GM18502 (cell line): ENCODE data around the gene FGF4.

ENCODE experiments used
- ATAC-seq: cut with Tn5 transposase; IDR thresholded peaks from one replicate; pipeline ENCODE4 v1.9.1; 2021; ENCODE audit warnings: mild to moderate bottlenecking; ENCODE audit not compliant: unreplicated experiment, poor library complexity

The FGF4 gene

GRCh38 chr11:69808667-69809086 lies 33.5 kb upstream of the FGF4 start:
- no peak for ATAC-seq

- ATAC-seq = no peak
Measured at GRCh38 chr11:69807106-69807815, 32.1 kb upstream of the FGF4 start.

GRCh38 chr11:69804769-69805508 lies 29.8 kb upstream of the FGF4 start:
- ATAC-seq = no peak

- ATAC-seq = no peak
Measured at GRCh38 chr11:69803604-69804218, 28.6 kb upstream of the FGF4 start.

GRCh38 chr11:69803022-69803421 lies 27.9 kb upstream of the FGF4 start:
- ATAC-seq = no peak

GRCh38 chr11:69802590-69802989 lies 27.4 kb upstream of the FGF4 start:
- no peak for ATAC-seq

GRCh38 chr11:69801513-69802335 lies 26.6 kb upstream of the FGF4 start:
- ATAC-seq = no peak

- no peak for ATAC-seq
Measured at GRCh38 chr11:69800278-69800677, 25.1 kb upstream of the FGF4 start.

- no peak for ATAC-seq
Measured at GRCh38 chr11:69799582-69799981, 24.4 kb upstream of the FGF4 start.

GRCh38 chr11:69799097-69799496 lies 24.0 kb upstream of the FGF4 start:
- ATAC-seq = no peak

- no peak for ATAC-seq
Measured at GRCh38 chr11:69797737-69798528, 22.8 kb upstream of the FGF4 start.

- no peak for ATAC-seq
Measured at GRCh38 chr11:69797156-69797555, 22.0 kb upstream of the FGF4 start.

GRCh38 chr11:69796063-69796462 lies 20.9 kb upstream of the FGF4 start:
- no peak for ATAC-seq

GRCh38 chr11:69791276-69792180 lies 16.4 kb upstream of the FGF4 start:
- ATAC-seq = no peak

- no peak for ATAC-seq
Measured at GRCh38 chr11:69788956-69789355, 13.8 kb upstream of the FGF4 start.

- no peak for ATAC-seq
Measured at GRCh38 chr11:69787906-69788305, 12.8 kb upstream of the FGF4 start.

GRCh38 chr11:69787457-69787856 lies 12.3 kb upstream of the FGF4 start:
- no peak for ATAC-seq

GRCh38 chr11:69781241-69781640 lies 6.1 kb upstream of the FGF4 start:
- no peak for ATAC-seq

- no peak for ATAC-seq
Measured at GRCh38 chr11:69778373-69778772, 3.2 kb upstream of the FGF4 start.
